CD4-positive, alpha-beta memory T cell (primary cell): ENCODE measurements around the gene LGR6. TPM values are rescaled to one million over a fixed set of nuclear protein-coding genes. Genes with fewer than 3 reads are reported as not detected.
A peak's percentile ranks its signal among the peaks of the same experiment; 100 is the strongest.
"Not testable (repeated sequence)": the region's sequence is repeated elsewhere in the genome, so short reads cannot be mapped to it uniquely, and the experiment has no call there.

ENCODE experiments used
- CTCF ChIA-PET: fragments of 350-600 bp; sonication (Branson Sonifier 250); formaldehyde crosslinking; loops from one replicate; lab custom pipeline; 2021; ENCODE audit warnings: inconsistent platforms; ENCODE audit not compliant: partially characterized antibody; lab: Charles Lee
- POLR2A ChIA-PET: fragments of 350-600 bp; sonication (Branson Sonifier 250); formaldehyde crosslinking; loops from one replicate; lab custom pipeline; 2021; ENCODE audit not compliant: partially characterized antibody; lab: Charles Lee
- DNase-seq, 5 donors: peaks; one replicate each; pipeline versions ENCODE4 v3.0.0 to v3.0.0-alpha.2; 2020 to 2022; ENCODE audit warnings: mixed read lengths in 1 of 5
- H3K27ac ChIP-seq: one replicate; pipeline ENCODE4 v1.7.0; 2013; ENCODE audit warnings: low read depth, low read length
- H3K27me3 ChIP-seq: 2 replicates; pipeline ENCODE4 v1.7.0; 2013; ENCODE audit warnings: mild to moderate bottlenecking, low read length, moderate library complexity; ENCODE audit not compliant: insufficient read depth
- H3K36me3 ChIP-seq: 2 replicates; pipeline ENCODE4 v1.7.0; 2013; ENCODE audit warnings: mild to moderate bottlenecking, low read length, moderate library complexity; ENCODE audit not compliant: insufficient read depth
- H3K4me1 ChIP-seq: 2 replicates; pipeline ENCODE4 v1.7.0; 2013; ENCODE audit warnings: mild to moderate bottlenecking, low read length, moderate library complexity; ENCODE audit not compliant: insufficient read depth
- H3K4me3 ChIP-seq, 2 donors: one replicate each; pipeline ENCODE4 v1.7.0; 2013; ENCODE audit warnings: low read length in 2 of 2, mild to moderate bottlenecking in 1 of 2
- H3K9me3 ChIP-seq, 2 donors: one replicate each; pipeline ENCODE4 v1.7.0; 2013; ENCODE audit warnings: low read length in 2 of 2, control low read depth in 1 of 2; ENCODE audit not compliant: control insufficient read depth in 1 of 2
- H3K27ac Mint-ChIP-seq, 7 donors: one replicate each; pipeline ENCODE4 v1.8.0; 2020 to 2021; ENCODE audit warnings: mixed read lengths in 7 of 7, mild to moderate bottlenecking in 6 of 7, inconsistent platforms in 3 of 7, moderate library complexity in 3 of 7
- H3K27me3 Mint-ChIP-seq, 2 donors: one replicate each; pipeline ENCODE4 v1.8.0; 2020 to 2021; ENCODE audit warnings: mixed read lengths in 2 of 2
- H3K36me3 Mint-ChIP-seq, 2 donors: one replicate each; pipeline ENCODE4 v1.8.0; 2020 to 2021; ENCODE audit warnings: mixed read lengths in 2 of 2, inconsistent platforms in 1 of 2, mild to moderate bottlenecking in 1 of 2
- H3K4me1 Mint-ChIP-seq, 4 donors: one replicate each; pipeline ENCODE4 v1.8.0; 2020 to 2021; ENCODE audit warnings: mixed read lengths in 4 of 4, mild to moderate bottlenecking in 1 of 4
- H3K4me3 Mint-ChIP-seq, 8 donors: one replicate each; pipeline ENCODE4 v1.8.0; 2020 to 2021; ENCODE audit warnings: mixed read lengths in 8 of 8, mild to moderate bottlenecking in 7 of 8, moderate library complexity in 6 of 8, inconsistent platforms in 3 of 8
- H3K9me3 Mint-ChIP-seq, 8 donors: one replicate each; pipeline ENCODE4 v1.8.0; 2020 to 2021; ENCODE audit warnings: mixed read lengths in 8 of 8, mild to moderate bottlenecking in 5 of 8, inconsistent platforms in 3 of 8, moderate library complexity in 1 of 8
- intact Hi-C: fragments of 100-400 bp; cut with micrococcal nuclease; formaldehyde crosslinking; loops from one replicate; pipeline ENCODE4 v1.15.1; 2023
- polyA plus RNA-seq, 2 donors: library from polyadenylated mRNA; unstranded; fragments of 300-500 nt; fragmentation: Illumina TruSeq; gene quantifications; one replicate each; pipeline ENCODE4 v1.2.3, GENCODE V29; 2021
- total RNA-seq, 2 experiments: library from RNA; stranded (reverse); gene quantifications; one replicate each; pipeline ENCODE4 v1.2.3, GENCODE V29; 2021

LGR6 gene
- total and polyA plus RNA-seq, 4 experiments from 2014 or later = 0.16 to 0.33 (median 0.17) TPM; not detected in 1

DNA sequence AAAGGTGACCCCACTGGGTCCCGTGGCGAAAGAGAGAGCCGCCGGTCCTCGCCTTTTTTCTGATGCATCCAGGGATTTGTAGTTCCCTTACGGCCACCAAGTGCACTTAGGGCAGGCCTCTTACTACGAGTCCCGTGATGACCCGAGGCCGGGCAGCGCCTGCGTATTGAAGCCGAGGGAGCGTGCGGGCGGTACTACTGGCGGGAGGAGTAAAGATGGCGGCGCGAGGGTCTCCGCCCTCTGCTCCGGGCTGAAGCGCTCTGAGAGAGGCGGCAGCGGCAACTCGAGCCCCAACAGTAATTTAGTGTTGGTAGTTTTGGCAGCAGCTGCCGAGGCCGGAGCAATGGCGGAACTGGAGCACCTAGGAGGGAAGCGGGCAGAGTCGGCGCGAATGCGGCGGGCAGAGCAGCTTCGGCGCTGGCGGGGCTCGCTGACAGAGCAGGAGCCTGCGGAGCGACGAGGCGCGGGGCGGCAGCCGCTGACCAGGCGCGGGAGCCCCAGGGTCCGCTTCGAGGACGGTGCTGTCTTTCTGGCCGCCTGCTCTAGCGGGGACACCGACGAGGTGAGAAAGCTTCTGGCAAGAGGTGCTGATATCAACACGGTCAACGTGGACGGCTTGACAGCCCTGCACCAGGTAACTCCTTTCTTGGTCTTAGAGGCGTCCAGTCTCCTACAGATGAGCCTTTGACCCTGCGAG, 155.1 kb downstream of the LGR6 start, which contains the start of gene PPP1R12B:
TSS of gene PPP1R12B (plus strand) at position 191 of the 697 bp plus-strand sequence. CDS start at position 344, 153 bp downstream.
- H3K9me3 Mint-ChIP-seq = no peaks in the 10 kb centered on the region

DNA sequence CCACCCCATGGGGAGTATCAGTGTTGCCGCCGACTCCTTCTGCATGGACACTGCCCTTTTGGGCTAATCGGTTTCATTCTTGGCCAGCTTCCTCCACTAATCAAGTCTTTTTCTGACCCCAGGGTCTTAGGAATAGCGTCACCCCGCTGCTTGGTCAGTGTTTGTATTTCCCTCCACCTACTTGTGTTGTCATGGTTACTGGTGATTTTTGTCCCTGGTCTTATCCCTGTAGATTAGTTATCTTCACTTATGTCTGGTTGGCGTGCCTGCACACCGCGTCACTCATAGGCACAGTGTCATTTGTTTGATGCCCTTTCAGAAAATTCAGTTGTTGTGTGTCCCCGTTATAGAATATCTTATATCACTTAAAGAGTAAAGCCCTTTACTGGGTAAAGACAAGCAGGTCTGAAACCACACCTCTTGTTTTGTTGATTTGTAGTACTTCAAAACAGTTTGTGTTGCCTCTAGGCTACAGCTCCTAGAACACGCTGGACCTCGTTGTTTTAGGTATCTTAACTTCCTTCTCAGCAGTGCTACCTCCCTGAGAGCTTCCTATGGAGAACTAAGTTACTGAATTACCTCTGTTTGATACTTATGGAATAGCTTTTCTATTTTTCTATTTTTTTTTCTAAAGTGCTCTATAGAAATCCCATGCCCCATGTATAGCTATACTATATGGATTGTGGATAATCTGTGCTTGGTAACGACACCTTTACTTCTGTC, 155.8 kb downstream of the LGR6 start:
- POLR2A ChIA-PET = interaction anchor here (1.0 to 2.0 kb wide), 6 partner anchors 8 to 1235 kb away, joined by 3 to 8 read pairs (median 4); partner anchors contain the start of genes PTPN7 and UBE2T

More for the DNA sequence above, 155.1 kb downstream of the LGR6 start, which contains the start of gene PPP1R12B:
- Histone ChIP-seq H3K27me3 (no peaks in the 10 kb centered on the region), H3K9me3 (no peaks in the 10 kb centered on the region), H3K4me3 (peak within 1 kb of the TSS; percentile 79 to 90), H3K4me1 (peaks cover 25% of the 10 kb centered on the region), H3K27ac (peak within 1 kb of the TSS; percentile 82), H3K36me3 (no peaks in the 10 kb centered on the region)
- DNase-seq = peak; percentile 93 to 98 (median 95)
- peaks cover 16 to 42% (median 30%) of the 10 kb centered on the region in 4 donors for H3K4me1 Mint-ChIP-seq
- peak within 1 kb of the TSS; percentile 91 to 97 (median 92) for H3K4me3 Mint-ChIP-seq
- H3K36me3 Mint-ChIP-seq = peaks cover 0 to 10% of the 10 kb centered on the region in 2 donors
- H3K27me3 Mint-ChIP-seq = no peaks in the 10 kb centered on the region
- peak within 1 kb of the TSS; percentile 84 to 97 (median 94) for H3K27ac Mint-ChIP-seq
- intact Hi-C loops = loop anchor here (1.0 to 10.0 kb wide), 6 partner anchors 391 to 1516 kb away; partner anchors contain the start of genes SNRPE, TIMM17A, TMEM183A and ZBED6
- POLR2A ChIA-PET = interaction anchor here (1.0 to 1.9 kb wide), 5 partner anchors 17 to 540 kb away, joined by 3 to 4 read pairs (median 4); partner anchors contain the start of gene PTPN7
- CTCF ChIA-PET = interaction anchor here (1.4 to 1.5 kb wide), 2 partner anchors 11 to 370 kb away, joined by 3 read pairs; no protein-coding TSS in a partner anchor

GRCh38 chr1:202351725-202352124, 158.1 kb downstream of the LGR6 start:
- ChIA-PET POLR2A (no interaction called here), CTCF (interaction anchor here (1.1 to 1.2 kb wide), 2 partner anchors 10 to 368 kb away, joined by 3 to 4 read pairs; partner anchors contain the start of gene UBE2T)
- no peaks in the 10 kb centered on the region for H3K9me3 ChIP-seq
- peaks cover 9 to 10% of the 10 kb centered on the region in 2 donors for H3K36me3 Mint-ChIP-seq
- peaks cover 18 to 47% (median 30%) of the 10 kb centered on the region in 4 donors for H3K4me1 Mint-ChIP-seq
- H3K36me3 ChIP-seq = no peaks in the 10 kb centered on the region
- H3K9me3 Mint-ChIP-seq = no peaks in the 10 kb centered on the region
- no peak overlapping the region for H3K27ac Mint-ChIP-seq
- peaks cover 25% of the 10 kb centered on the region for H3K4me1 ChIP-seq
- intact Hi-C loops = no loop called here
- H3K4me3 Mint-ChIP-seq = no peak overlapping the region
- no peaks in the 10 kb centered on the region for H3K27me3 ChIP-seq
- no peak overlapping the region for H3K4me3 ChIP-seq
- no peaks in the 10 kb centered on the region for H3K27me3 Mint-ChIP-seq
- no peak for DNase-seq
- no peak overlapping the region for H3K27ac ChIP-seq

More for the DNA sequence above, 155.8 kb downstream of the LGR6 start:
- peak overlapping the region; percentile 91 to 97 (median 92) for H3K4me3 Mint-ChIP-seq
- H3K4me1 Mint-ChIP-seq = peaks cover 16 to 41% (median 28%) of the 10 kb centered on the region in 4 donors
- Histone ChIP-seq H3K27ac (peak overlapping the region; percentile 82), H3K4me1 (peaks cover 25% of the 10 kb centered on the region), H3K9me3 (no peaks in the 10 kb centered on the region), H3K36me3 (no peaks in the 10 kb centered on the region), H3K4me3 (peak overlapping the region; percentile 79 to 90), H3K27me3 (no peaks in the 10 kb centered on the region)
- H3K9me3 Mint-ChIP-seq = no peaks in the 10 kb centered on the region
- peaks cover 0 to 10% of the 10 kb centered on the region in 2 donors for H3K36me3 Mint-ChIP-seq
- no peaks in the 10 kb centered on the region for H3K27me3 Mint-ChIP-seq
- CTCF ChIA-PET = interaction anchor here (1.4 kb wide), 1 partner anchor 369 kb away, joined by 3 read pairs; no protein-coding TSS in a partner anchor
- intact Hi-C loops = loop anchor here (5.0 to 10.0 kb wide), 3 partner anchors 392 to 1515 kb away; partner anchors contain the start of genes SNRPE, TIMM17A, ZBED6 and ZC3H11A
- peak in 1 of 5 donors; percentile 8 for DNase-seq
- H3K27ac Mint-ChIP-seq = peak overlapping the region; percentile 79 to 90 (median 87)

DNA sequence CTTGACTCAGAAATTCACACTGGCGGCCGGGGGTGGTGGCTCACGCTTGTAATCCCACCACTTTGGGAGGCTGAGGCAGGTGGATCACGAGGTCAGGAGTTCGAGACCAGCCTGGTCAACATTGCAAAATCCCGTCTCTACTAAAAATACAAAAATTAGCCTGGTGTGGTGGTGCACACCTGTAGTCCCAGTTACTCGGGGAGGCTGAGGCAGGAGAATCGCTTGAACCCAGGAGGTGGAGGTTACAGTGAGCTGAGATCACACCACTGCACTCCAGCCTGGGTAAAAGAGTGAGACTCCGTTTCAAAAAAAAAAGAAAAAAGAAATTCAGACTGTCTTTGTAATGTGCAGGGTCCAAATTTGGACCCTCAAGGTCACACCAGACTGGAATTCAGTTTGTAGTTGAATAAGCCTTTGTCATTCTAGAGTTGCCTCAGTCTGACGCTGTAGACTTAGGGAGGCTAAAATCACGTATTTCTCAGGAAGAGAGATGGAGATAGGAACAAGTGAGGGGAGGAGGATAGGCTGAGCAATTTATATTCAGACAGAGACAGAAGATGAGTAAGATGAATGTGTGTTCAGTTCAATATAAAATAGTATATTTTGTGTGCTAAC, 159.1 kb downstream of the LGR6 start:
- peaks cover 25% of the 10 kb centered on the region for H3K4me1 ChIP-seq
- intact Hi-C loops, DNase-seq, H3K4me3 ChIP-seq, CTCF ChIA-PET, H3K9me3 Mint-ChIP-seq, H3K36me3 ChIP-seq, H3K9me3 ChIP-seq, H3K27ac ChIP-seq, H3K27me3 ChIP-seq, POLR2A ChIA-PET, H3K36me3 Mint-ChIP-seq, H3K4me3 Mint-ChIP-seq, H3K27me3 Mint-ChIP-seq: not testable (repeated sequence)
- Mint-ChIP-seq H3K27ac (peak overlapping the region in 1 of 7 donors; percentile 10), H3K4me1 (peaks cover 20 to 44% (median 29%) of the 10 kb centered on the region in 4 donors)

- peaks cover under 1% of the 10 kb centered on the region for H3K4me1 ChIP-seq
- POLR2A ChIA-PET = no interaction called here
- H3K27ac ChIP-seq = no peak overlapping the region
- H3K4me1 Mint-ChIP-seq = peaks cover 8 to 24% (median 10%) of the 10 kb centered on the region in 4 donors
- no peaks in the 10 kb centered on the region for H3K27me3 Mint-ChIP-seq
- peak overlapping the region in 1 of 8 donors; percentile 12 for H3K4me3 Mint-ChIP-seq
- no peaks in the 10 kb centered on the region for H3K9me3 ChIP-seq
- no peak overlapping the region for H3K27ac Mint-ChIP-seq
- intact Hi-C loops = no loop called here
- H3K36me3 ChIP-seq = no peaks in the 10 kb centered on the region
- no peak overlapping the region for H3K4me3 ChIP-seq
- CTCF ChIA-PET = no interaction called here
- H3K9me3 Mint-ChIP-seq = no peaks in the 10 kb centered on the region
- H3K27me3 ChIP-seq = no peaks in the 10 kb centered on the region
- peaks cover 0 to 9% of the 10 kb centered on the region in 2 donors for H3K36me3 Mint-ChIP-seq
- no peak for DNase-seq
Measured at GRCh38 chr1:202355944-202356553, 162.4 kb downstream of the LGR6 start.

DNA sequence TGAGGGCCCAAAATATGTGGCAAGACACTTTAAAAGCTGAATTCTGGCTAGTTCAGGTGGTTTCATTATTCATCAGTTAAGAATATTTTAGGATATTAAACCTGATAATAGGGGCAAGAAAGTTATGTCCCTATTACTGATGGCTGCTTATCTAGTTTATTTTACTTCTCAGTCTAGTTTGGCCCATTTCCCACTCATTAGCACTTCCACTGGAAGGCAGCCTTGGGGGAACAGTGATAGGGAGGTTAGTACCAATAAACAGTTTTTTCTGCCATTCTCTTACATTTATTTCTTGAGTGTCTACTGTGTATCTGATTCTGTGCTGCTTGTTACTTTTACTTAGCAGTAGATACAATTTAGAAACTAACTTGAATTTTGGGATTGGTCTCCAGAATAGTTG, 163.9 kb downstream of the LGR6 start:
- DNase-seq = no peak
- Mint-ChIP-seq H3K4me1 (peaks cover 0 to 25% (median 9%) of the 10 kb centered on the region in 4 donors), H3K27ac (no peak overlapping the region), H3K36me3 (peaks cover 0 to 13% of the 10 kb centered on the region in 2 donors), H3K9me3 (no peaks in the 10 kb centered on the region), H3K4me3 (no peak overlapping the region), H3K27me3 (no peaks in the 10 kb centered on the region)
- H3K27me3 ChIP-seq = no peaks in the 10 kb centered on the region
- no peak overlapping the region for H3K4me3 ChIP-seq
- no peak overlapping the region for H3K27ac ChIP-seq
- intact Hi-C loops = no loop called here
- ChIA-PET POLR2A (no interaction called here), CTCF (no interaction called here)
- no peaks in the 10 kb centered on the region for H3K4me1 ChIP-seq
- H3K9me3 ChIP-seq = no peaks in the 10 kb centered on the region
- no peaks in the 10 kb centered on the region for H3K36me3 ChIP-seq
